ENCODE measurements around the gene PSMF1.
A peak's percentile ranks its signal among the peaks of the same experiment; 100 is the strongest.

PSMF1 gene

GRCh38 chr20:1195226-1195625 lies 76.8 kb downstream of the PSMF1 start:
- no peak for DNase-seq

GRCh38 chr20:1196634-1197033 lies 78.2 kb downstream of the PSMF1 start:
- DNase-seq: no peak

- no peak for DNase-seq
Measured at GRCh38 chr20:1197801-1198200, 79.4 kb downstream of the PSMF1 start.

- DNase-seq: no peak
Measured at GRCh38 chr20:1198751-1199150, 80.3 kb downstream of the PSMF1 start.

GRCh38 chr20:1199212-1199873 lies 80.9 kb downstream of the PSMF1 start:
- DNase-seq: no peak

- DNase-seq: no peak
Measured at GRCh38 chr20:1199964-1200363, 81.6 kb downstream of the PSMF1 start.

GRCh38 chr20:1202762-1203504 lies 84.5 kb downstream of the PSMF1 start, which contains the start of gene C20orf202:
Gene C20orf202, plus strand, starts transcription at chr20:1203454. Its CDS starts 132 bp downstream, at chr20:1203586.
- no peak for DNase-seq

DNA sequence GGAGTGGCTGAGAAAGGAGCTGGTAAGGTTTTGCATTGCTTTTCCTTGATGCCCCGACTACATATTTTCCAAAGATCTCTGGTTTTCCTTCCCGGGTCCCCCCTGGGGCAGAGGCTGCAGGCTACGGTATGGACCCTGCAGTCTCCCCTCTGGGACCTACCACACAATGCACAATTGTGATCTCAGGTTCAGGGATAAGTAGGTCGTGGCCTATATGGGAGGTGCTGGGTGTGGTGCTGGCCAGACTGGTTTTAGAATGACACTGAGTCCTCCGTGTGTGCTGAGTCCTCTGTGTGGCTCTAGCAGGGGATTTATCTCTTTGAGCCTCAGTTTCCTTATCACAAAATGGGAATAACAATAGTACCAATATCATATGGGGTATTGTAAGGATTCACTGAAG lies 85.2 kb downstream of the PSMF1 start:
- DNase-seq: no peak

DNA sequence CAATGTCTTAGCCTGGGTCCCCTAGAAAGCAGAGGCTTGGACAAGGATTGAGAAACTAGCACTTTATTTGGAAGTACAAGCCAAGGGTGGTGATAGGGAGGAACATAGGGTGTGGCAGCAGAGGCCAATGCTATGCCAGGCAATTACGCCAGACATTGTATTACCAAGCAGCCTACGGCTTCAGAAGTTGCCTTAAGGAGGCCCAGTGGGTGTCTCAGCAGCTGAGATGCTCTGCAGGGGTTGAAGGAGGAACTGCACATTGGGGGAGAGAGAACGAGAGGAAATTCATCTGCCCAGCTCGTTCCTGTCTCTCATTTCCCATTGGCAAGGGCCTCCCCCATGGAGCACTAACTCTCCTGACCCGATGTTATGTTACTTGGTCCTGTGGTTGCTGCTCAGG lies 85.7 kb downstream of the PSMF1 start:
- DNase-seq: no peak

DNA sequence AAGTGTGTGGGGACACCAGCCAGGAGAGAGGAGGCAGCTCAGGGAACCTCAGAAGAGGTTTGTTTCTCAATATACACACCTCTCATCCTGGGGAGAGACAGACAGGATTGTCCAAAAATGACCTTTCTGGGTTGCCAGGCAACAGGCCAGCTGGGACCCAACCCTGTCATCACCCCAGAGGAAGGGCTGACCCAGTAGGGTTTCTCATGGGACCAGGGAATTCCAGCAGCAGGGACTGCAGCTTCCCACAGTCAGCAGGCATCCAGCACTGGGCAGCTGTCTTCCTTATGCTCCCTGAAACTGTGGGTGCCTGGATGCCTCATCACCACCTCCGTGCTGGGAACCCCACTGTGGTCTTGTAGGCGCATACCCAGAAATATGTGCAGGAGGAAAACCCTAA lies 86.2 kb downstream of the PSMF1 start:
- DNase-seq: no peak

DNA sequence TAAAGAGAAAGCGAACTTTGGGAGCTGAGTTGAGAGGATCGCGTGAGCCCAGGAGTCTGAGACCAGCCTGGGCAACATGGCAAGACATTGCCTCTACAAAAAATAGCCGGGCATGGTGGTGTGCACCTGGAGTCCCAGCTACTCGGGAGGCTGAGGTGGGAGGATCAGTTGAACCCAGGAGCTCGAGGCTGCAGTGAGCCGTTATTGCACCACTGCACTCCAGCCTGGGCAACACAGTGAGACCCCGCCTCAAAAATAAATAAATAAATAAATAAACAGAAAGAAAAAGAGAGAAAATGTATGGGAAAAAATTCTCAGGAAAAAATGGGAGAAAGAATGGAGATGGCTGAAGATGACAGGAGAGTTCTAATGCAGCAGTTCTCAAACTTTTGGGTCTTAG lies 87.4 kb downstream of the PSMF1 start:
- no peak for DNase-seq

DNA sequence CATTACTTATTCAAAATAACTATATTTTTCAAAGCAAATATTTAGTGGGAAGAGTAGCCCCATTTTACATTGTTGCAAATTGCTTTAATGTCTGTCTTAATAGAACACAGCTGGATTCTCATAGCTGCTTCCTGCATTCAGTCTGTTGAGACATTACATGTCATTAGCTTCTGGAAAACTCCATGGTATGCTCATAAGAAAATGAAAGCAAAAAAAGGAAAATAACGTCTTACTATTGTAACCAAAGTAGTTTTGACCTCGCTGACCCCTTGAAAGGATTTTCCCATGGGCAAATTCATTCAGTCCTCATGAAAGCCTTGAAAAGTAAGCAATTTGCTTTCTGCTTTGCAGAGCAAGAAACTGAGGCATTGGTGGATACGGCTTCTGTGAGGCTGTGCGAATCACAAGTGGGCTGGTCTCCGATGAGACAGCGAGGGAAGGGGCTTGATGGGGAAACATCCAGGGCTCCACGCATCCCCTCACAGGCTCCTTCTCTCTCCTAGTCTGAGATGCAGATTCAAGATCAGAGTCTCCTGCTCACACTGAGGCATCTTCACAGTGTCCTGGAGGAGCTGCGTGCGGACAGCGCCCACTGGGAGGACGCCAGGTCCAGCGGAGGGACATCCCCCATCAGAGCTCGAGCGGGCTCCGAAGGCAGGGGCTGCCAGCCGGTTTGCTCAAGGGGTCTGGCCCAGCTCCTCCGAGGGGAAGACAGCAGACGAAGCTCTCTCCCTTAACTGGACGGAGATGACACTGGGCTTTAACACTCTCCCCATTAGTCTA lies 88.2 kb downstream of the PSMF1 start:
- no peak for DNase-seq

GRCh38 chr20:1207293-1207878 lies 89.0 kb downstream of the PSMF1 start:
- no peak for DNase-seq

- DNase-seq: no peak
Measured at GRCh38 chr20:1209447-1210387, 91.3 kb downstream of the PSMF1 start.

DNA sequence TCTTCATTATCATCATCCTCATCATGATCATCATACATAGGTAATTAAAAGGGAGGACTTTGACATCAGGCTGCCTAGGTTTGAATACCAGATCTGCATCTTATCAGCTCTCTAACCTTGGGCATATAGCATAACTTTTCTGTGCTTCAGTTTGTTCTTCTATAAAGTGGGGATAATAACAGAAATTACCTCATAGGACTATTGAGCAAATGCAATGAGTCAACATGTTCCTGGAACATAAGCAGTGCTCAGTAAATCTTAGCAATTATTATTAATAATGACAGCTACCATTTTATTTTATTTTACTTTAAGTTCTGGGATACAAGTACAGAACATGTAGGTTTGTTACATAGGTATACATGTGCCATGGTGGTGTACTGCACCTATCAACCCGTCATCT lies 92.1 kb downstream of the PSMF1 start:
- no peak for DNase-seq

GRCh38 chr20:1212023-1212422 lies 93.6 kb downstream of the PSMF1 start:
- no peak for DNase-seq

- peak; percentile 38 for DNase-seq
Measured at GRCh38 chr20:1212607-1213396, 94.4 kb downstream of the PSMF1 start.

- no peak for DNase-seq
Measured at GRCh38 chr20:1214838-1215261, 96.4 kb downstream of the PSMF1 start.

GRCh38 chr20:1215386-1216170 lies 97.2 kb downstream of the PSMF1 start:
- DNase-seq: no peak
